ENCODE data around the gene GALNT9. TPM values are rescaled to one million over a fixed set of nuclear protein-coding genes. Genes with fewer than 3 reads are reported as not detected.

Gene GALNT9
- total RNA-seq, 4 donors from 2014 or later = 10.9 to 52.7 (median 36.7) TPM; not detected in 1

DNA sequence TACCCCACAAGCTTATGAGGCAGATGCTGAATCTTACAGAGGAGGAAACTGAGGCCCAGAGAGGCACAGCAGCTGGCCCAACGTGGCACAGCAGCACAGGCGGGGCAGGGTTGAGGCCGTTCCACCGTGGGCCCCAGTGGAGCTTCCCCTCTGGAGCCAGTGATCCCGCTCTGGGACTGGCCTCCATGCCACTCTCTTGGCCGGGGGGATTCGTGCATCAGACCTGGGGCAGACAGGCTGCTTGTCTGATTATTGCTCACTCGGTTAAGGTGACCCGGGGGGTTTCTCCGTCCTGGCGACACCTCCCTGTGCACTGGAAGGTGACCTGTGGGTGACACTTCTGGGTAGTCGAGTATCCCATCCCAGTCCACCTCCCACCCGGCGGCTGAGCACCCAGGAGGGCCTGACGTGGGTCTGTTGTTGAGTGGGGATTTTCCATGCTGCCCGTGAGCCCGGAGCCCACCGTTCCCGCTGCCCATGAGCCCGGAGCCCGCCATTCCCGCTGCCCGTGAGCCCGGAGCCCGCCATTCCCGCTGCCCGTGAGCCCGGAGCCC, 157.3 kb downstream of the GALNT9 start:
- ATAC-seq (ENCODE audit: low FRiP score) (no peak), DNase-seq (ENCODE audit: low spot score) (no peak)
- TF ChIP-seq, protein P1, sequence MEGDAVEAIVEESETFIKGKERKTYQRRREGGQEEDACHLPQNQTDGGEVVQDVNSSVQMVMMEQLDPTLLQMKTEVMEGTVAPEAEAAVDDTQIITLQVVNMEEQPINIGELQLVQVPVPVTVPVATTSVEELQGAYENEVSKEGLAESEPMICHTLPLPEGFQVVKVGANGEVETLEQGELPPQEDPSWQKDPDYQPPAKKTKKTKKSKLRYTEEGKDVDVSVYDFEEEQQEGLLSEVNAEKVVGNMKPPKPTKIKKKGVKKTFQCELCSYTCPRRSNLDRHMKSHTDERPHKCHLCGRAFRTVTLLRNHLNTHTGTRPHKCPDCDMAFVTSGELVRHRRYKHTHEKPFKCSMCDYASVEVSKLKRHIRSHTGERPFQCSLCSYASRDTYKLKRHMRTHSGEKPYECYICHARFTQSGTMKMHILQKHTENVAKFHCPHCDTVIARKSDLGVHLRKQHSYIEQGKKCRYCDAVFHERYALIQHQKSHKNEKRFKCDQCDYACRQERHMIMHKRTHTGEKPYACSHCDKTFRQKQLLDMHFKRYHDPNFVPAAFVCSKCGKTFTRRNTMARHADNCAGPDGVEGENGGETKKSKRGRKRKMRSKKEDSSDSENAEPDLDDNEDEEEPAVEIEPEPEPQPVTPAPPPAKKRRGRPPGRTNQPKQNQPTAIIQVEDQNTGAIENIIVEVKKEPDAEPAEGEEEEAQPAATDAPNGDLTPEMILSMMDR (IDR thresholded peaks at IDR 0.05) = no peak

DNA sequence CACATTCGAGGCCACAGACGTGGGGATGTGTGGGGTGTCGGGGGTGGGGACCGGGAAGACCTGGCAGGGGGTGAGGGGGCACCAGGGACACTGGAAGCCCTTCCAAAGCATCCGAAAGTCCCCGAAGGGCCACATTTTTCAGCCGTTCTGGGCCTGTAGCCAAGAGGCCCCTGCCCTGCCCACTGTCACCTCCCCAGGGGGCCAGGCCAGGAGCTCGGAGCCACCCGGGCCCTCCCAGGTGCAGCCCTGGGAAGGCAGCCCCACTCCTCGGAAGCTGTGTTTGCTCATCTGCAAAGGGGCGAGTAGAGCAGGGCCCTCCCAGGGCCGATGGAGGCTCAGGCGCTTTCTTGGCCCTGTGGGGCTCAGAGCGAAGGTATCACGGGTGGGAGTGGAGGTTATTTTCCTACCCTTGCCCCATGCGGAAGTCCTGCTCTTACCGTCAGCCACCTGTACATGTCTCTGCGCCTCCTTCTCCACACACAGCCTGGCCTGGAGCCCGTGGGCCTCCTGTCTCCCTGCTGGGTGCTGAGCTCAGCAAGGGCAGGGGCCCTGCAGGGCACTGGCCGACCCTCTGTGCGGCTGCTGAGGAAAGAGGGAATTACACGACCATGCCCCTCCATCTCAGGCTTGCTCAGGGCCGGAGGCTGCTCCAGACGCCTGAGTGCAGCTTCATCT, 158.0 kb downstream of the GALNT9 start:
- ATAC-seq (ENCODE audit: low FRiP score) (no peak), DNase-seq (ENCODE audit: low spot score) (no peak)
- TF ChIP-seq, protein P1 (IDR thresholded peaks at IDR 0.05) = no peak

DNA sequence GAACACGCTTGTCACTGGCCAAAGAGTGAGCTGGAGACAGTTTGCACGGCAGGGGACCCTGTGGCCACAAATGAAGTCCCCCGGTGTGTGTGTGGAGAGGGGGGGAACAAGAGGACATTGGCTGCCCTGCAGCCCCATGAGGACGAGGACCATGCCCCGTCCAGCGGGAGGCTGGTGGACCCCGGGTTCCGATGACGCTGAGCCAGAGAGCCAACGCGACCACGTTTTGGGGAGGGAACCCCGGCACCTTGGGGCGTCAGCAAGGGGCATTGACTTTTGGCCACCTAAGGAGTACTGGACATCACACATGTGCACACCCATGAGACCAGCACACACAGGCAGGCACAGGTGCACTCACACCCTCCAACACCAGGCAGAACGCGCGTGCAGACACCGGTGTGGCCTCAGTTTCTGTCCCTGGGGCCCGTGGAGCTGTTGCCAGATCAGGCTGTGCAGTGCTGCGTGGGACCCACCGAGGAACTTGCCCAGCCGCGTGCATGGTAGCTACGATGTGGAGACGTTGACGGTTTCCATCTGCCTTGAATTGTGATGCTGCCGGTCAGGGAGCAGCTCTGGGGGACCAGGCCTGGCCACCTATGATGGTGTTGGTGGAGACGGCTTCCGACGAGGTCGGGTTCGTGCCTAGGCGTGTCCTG, 158.6 kb downstream of the GALNT9 start:
- no peak for ATAC-seq (ENCODE audit: low FRiP score)

DNA sequence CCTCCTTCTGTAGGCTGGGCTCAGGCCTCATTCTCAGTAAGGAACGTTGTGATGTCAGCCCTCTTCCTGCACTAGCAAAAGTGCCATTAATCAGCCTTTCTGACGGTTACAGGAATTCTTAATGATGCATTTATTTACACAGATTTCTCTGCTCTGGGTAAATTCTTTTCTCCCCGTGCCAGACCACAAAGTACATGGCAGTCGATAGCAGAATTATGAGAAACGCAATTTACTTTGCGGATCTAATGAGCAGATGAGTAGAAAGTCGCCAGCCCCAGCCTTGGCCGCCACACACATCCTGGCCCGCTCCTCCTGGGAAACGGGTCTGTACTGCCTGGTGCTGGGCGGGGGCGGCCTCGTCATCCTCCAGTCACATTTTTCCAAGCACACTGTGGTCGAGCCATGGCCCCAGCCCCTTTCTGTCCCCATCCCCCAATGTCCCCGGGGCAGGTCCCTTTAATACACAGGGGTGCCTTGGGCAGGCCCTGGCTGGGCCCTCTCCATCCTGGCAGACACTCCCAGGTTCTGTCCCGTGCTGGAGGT, 159.2 kb downstream of the GALNT9 start:
- TF ChIP-seq, protein P1 (IDR thresholded peaks at IDR 0.05) = no peak
- ATAC-seq (ENCODE audit: low FRiP score) = peak; percentile 37
- no peak for DNase-seq (ENCODE audit: low spot score)

More for the DNA sequence above, 158.6 kb downstream of the GALNT9 start:
- TF ChIP-seq, protein P1 (IDR thresholded peaks at IDR 0.05) = no peak
- no peak for DNase-seq (ENCODE audit: low spot score)

DNA sequence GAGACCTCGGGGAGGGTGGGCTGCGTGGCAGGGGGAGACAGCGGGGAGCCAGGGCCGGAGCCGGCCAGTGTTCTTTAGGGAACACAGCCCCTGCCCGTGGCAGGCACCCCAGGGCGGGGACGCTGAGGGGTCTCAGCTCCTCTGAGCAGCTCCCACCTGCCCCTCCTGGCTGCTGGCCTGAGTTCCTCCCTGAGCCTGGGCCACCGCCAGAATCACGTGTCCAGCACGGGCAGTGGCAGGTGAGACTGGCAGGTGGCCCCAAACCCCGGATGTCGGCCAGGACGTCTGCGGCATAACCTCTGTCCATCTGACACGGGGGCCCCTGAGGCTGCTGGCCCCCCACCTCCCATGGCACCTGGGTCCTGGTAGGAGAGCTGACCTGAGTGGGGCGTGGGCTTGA, 160.0 kb downstream of the GALNT9 start:
- DNase-seq (ENCODE audit: low spot score) (no peak), ATAC-seq (ENCODE audit: low FRiP score) (no peak)
- TF ChIP-seq, protein P1 (IDR thresholded peaks at IDR 0.05) = no peak

DNA sequence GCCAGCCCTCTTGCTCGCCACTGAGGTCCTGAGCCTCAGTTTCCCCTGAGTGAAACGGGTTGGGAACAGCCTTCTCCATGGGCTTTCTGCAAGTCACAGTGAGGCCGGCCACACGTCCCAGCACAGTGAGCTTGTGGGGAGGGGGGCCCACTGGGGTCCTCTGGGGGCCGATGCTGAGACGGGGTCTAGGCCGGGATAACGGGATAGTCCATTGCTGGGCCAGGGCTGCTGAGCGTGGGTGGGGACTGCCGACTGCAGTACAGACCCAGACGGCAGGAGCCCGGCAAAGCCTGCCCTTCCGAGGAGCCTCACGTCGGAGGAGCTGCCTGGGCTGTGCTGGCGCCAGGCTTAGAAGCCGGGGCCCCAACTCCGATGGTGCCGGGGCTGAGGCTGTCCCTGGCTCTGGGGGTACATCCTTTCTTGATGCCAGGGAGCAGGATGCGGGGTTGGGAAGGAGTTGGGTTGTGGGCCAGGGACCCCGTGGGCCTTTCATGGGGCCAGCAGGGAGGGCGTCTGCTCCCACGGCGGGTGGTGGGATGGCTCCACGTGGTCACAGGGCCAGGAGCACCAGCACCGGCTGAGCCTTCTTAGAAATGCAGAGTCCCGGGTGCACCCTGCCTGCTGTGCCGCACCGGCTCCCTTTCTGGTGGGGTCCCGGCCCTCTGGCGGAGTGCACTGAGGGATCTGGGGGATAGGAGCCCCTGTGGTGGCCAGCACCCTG, 160.9 kb downstream of the GALNT9 start:
- DNase-seq (ENCODE audit: low spot score) = no peak
- TF ChIP-seq, protein P1 (IDR thresholded peaks at IDR 0.05) = no peak
- no peak for ATAC-seq (ENCODE audit: low FRiP score)

Data from omental fat pad (tissue), 4 donors.